H9 (cell line): ENCODE measurements around the gene TCTA. TPM values are rescaled to one million over a fixed set of nuclear protein-coding genes. Genes with fewer than 3 reads are reported as not detected.

Experiments used
- DNase-seq: peaks from one replicate; pipeline ENCODE4 v3.0.0-alpha.2; 2017
- H2AFZ ChIP-seq: one replicate; pipeline ENCODE4 v1.6.1; 2013; ENCODE audit warnings: mild to moderate bottlenecking, low read length, control low read depth, moderate library complexity
- H2AK5ac ChIP-seq: 2 replicates; pipeline ENCODE4 v1.6.1; 2013; ENCODE audit warnings: low read length, control low read depth, mixed read lengths; ENCODE audit not compliant: insufficient read length
- H2BK120ac ChIP-seq: one replicate; pipeline ENCODE4 v1.6.1; 2013; ENCODE audit warnings: low read depth, mild to moderate bottlenecking, low read length, control low read depth, inconsistent platforms; ENCODE audit not compliant: poor library complexity, severe bottlenecking
- H2BK12ac ChIP-seq: 2 replicates; pipeline ENCODE4 v1.6.1; 2013; ENCODE audit warnings: low read length, control low read depth, mixed read lengths, low read depth; ENCODE audit not compliant: insufficient read length
- H2BK15ac ChIP-seq: 2 replicates; pipeline ENCODE4 v1.6.1; 2013; ENCODE audit warnings: low read depth, low read length, control low read depth
- H2BK20ac ChIP-seq: one replicate; pipeline ENCODE4 v1.6.1; 2013; ENCODE audit warnings: low read depth, mild to moderate bottlenecking, low read length, control low read depth, inconsistent platforms; ENCODE audit not compliant: poor library complexity, severe bottlenecking
- H2BK5ac ChIP-seq: 2 replicates; pipeline ENCODE4 v1.6.1; 2013; ENCODE audit warnings: low read length, control low read depth, mixed read lengths; ENCODE audit not compliant: insufficient read length
- H3K14ac ChIP-seq: 2 replicates; pipeline ENCODE4 v1.6.1; 2013; ENCODE audit warnings: low read length, control low read depth; ENCODE audit not compliant: insufficient read depth
- H3K18ac ChIP-seq: 2 replicates; pipeline ENCODE4 v1.6.1; 2013; ENCODE audit warnings: low read depth, mild to moderate bottlenecking, mixed read lengths, low read length, control low read depth; ENCODE audit not compliant: insufficient read length
- H3K23ac ChIP-seq: 2 replicates; pipeline ENCODE4 v1.6.1; 2013; ENCODE audit warnings: low read length, control low read depth, mixed read lengths, low read depth; ENCODE audit not compliant: insufficient read length
- H3K23me2 ChIP-seq: 2 replicates; pipeline ENCODE4 v1.6.1; 2013; ENCODE audit warnings: low read depth, mild to moderate bottlenecking, mixed read lengths, low read length, control low read depth; ENCODE audit not compliant: insufficient read length, poor library complexity, severe bottlenecking
- H3K27ac ChIP-seq: 2 replicates; pipeline ENCODE4 v1.5.1; 2013; ENCODE audit warnings: low read length, control low read depth, mixed read lengths, low read depth; ENCODE audit not compliant: insufficient read length
- H3K27me3 ChIP-seq: 2 replicates; pipeline ENCODE4 v1.6.1; 2013; ENCODE audit warnings: low read length, control low read depth, inconsistent platforms; ENCODE audit not compliant: insufficient read depth
- H3K4ac ChIP-seq: 2 replicates; pipeline ENCODE4 v1.6.1; 2013; ENCODE audit warnings: low read depth, mild to moderate bottlenecking, control low read depth, inconsistent platforms, low read length, moderate library complexity
- H3K4me1 ChIP-seq: 2 replicates; pipeline ENCODE4 v1.6.1; 2013; ENCODE audit warnings: low read length, control low read depth, inconsistent platforms; ENCODE audit not compliant: insufficient read depth
- H3K4me2 ChIP-seq: 2 replicates; pipeline ENCODE4 v1.6.1; 2013; ENCODE audit warnings: low read length, control low read depth, mixed read lengths; ENCODE audit not compliant: insufficient read length, insufficient read depth
- H3K56ac ChIP-seq: 2 replicates; pipeline ENCODE4 v1.6.1; 2013; ENCODE audit warnings: low read depth, mild to moderate bottlenecking, mixed read lengths, low read length, control low read depth; ENCODE audit not compliant: insufficient read length
- H3K79me1 ChIP-seq: 2 replicates; pipeline ENCODE4 v1.6.1; 2013; ENCODE audit warnings: low read depth, mild to moderate bottlenecking, moderate library complexity, low read length, control low read depth, inconsistent platforms; ENCODE audit not compliant: insufficient read depth, poor library complexity, severe bottlenecking
- H3K79me2 ChIP-seq: 2 replicates; pipeline ENCODE4 v1.6.1; 2013; ENCODE audit warnings: low read length, control low read depth, inconsistent platforms; ENCODE audit not compliant: insufficient read depth
- H3K9ac ChIP-seq: 2 replicates; pipeline ENCODE4 v1.6.1; 2013; ENCODE audit warnings: low read length, control low read depth, mixed read lengths; ENCODE audit not compliant: insufficient read length; ENCODE audit errors: extremely low read depth
- H3K9me3 ChIP-seq: one replicate; pipeline ENCODE4 v1.6.1; 2013; ENCODE audit warnings: low read depth, low read length, inconsistent platforms; ENCODE audit not compliant: control insufficient read depth
- H3T11ph ChIP-seq: one replicate; pipeline ENCODE4 v1.6.1; 2013; ENCODE audit warnings: mild to moderate bottlenecking, low read length, control low read depth, inconsistent platforms
- H4K20me1 ChIP-seq: one replicate; pipeline ENCODE4 v1.6.1; 2013; ENCODE audit not compliant: control insufficient read depth, insufficient read length, insufficient read depth
- H4K5ac ChIP-seq: 2 replicates; pipeline ENCODE4 v1.6.1; 2013; ENCODE audit warnings: low read depth, mild to moderate bottlenecking, mixed read lengths, low read length, control low read depth; ENCODE audit not compliant: insufficient read length
- H4K8ac ChIP-seq: replicated peaks from 2 replicates; pipeline ENCODE4 v1.6.1; 2013; ENCODE audit warnings: low read length, control low read depth, mixed read lengths, low read depth; ENCODE audit not compliant: insufficient read length
- H4K91ac ChIP-seq: 2 replicates; pipeline ENCODE4 v1.6.1; 2013; ENCODE audit warnings: low read depth, mild to moderate bottlenecking, moderate library complexity, mixed read lengths, low read length, control low read depth; ENCODE audit not compliant: insufficient read length
- H3K27ac Mint-ChIP-seq, 3 experiments: 2 replicates in 2 of 3; 3 replicates in 1 of 3; pipeline ENCODE4 v1.8.0; 2020 to 2021; ENCODE audit warnings: mixed read lengths in 3 of 3, mild to moderate bottlenecking in 1 of 3, moderate library complexity in 1 of 3
- H3K27me3 Mint-ChIP-seq: 2 replicates; pipeline ENCODE4 v1.8.0; 2021; ENCODE audit warnings: low read depth, mild to moderate bottlenecking, moderate library complexity, mixed read lengths
- H3K36me3 Mint-ChIP-seq, 3 experiments: 2 replicates in 2 of 3; 3 replicates in 1 of 3; pipeline ENCODE4 v1.8.0; 2020 to 2021; ENCODE audit warnings: low read depth in 3 of 3, mixed read lengths in 3 of 3; ENCODE audit not compliant: insufficient read depth in 1 of 3
- H3K4me1 Mint-ChIP-seq, 2 experiments: 2 replicates each; pipeline ENCODE4 v1.8.0; 2020; ENCODE audit warnings: mixed read lengths in 2 of 2
- H3K4me3 Mint-ChIP-seq, 2 experiments: 2 replicates in 1 of 2; 3 replicates in 1 of 2; pipeline ENCODE4 v1.8.0; 2020 to 2021; ENCODE audit warnings: mild to moderate bottlenecking in 2 of 2, mixed read lengths in 2 of 2, moderate library complexity in 1 of 2
- H3K9me3 Mint-ChIP-seq, 2 experiments: 2 replicates in 1 of 2; 3 replicates in 1 of 2; pipeline ENCODE4 v1.8.0; 2020; ENCODE audit warnings: mild to moderate bottlenecking in 2 of 2, mixed read lengths in 2 of 2, moderate library complexity in 1 of 2
- CTCF ChIP-seq: fragments of 200-600 bp; sonication (generic); conservative IDR thresholded peaks from 3 replicates; pipeline ENCODE4 v1.8.0; 2021; ENCODE audit warnings: antibody characterized with exemption, mild to moderate bottlenecking
- WGBS: extraction: QIAGEN DNeasy Blood & Tissue Kit; methylation state at CpG from one replicate; pipeline ENCODE4 v1.1.7; 2013; ENCODE audit warnings: missing lambda C conversion rate, low lambda C conversion rate, mixed read lengths; ENCODE audit not compliant: insufficient read length; ENCODE audit errors: extremely low coverage; 5-methylcytosine and 5-hydroxymethylcytosine counted together
- total RNA-seq: library from RNA; stranded (reverse); gene quantifications from 2 replicates; pipeline ENCODE4 v1.2.1, GENCODE V29; 2021

TCTA gene
- total RNA-seq, 1 experiment from 2014 or later, result 11.2 TPM

GRCh38 chr3:49456466-49456865 lies 44.2 kb downstream of the TCTA start:
- H3K4me1 ChIP-seq, result peaks cover 14% of the 10 kb centered on the region
- no peaks in the 10 kb centered on the region for H3K9me3 Mint-ChIP-seq
- H4K5ac ChIP-seq, result no peak overlapping the region
- no peaks in the 10 kb centered on the region for H3K23me2 ChIP-seq
- no peak overlapping the region for H2BK120ac ChIP-seq
- no peaks in the 10 kb centered on the region for H3K79me1 ChIP-seq
- no peak overlapping the region for H2AK5ac ChIP-seq
- no peaks in the 10 kb centered on the region for H3K27me3 ChIP-seq
- no peak overlapping the region for H2AFZ ChIP-seq
- H3K27ac Mint-ChIP-seq, result no peak overlapping the region; a peak in 1 of 7 replicates
- H3K36me3 Mint-ChIP-seq, result no peaks in the 10 kb centered on the region
- TF ChIP-seq CTCF, result no peak
- H4K91ac ChIP-seq, result no peak overlapping the region
- no peak overlapping the region for H2BK12ac ChIP-seq
- H3K4ac ChIP-seq, result no peak overlapping the region
- H3K79me2 ChIP-seq, result no peaks in the 10 kb centered on the region
- no peak overlapping the region for H3K14ac ChIP-seq
- H3K56ac ChIP-seq, result no peak overlapping the region
- no peak overlapping the region for H3K23ac ChIP-seq
- H3K4me1 Mint-ChIP-seq, result peaks cover 44 to 47% of the 10 kb centered on the region in 2 experiments
- no peak overlapping the region for H3K9ac ChIP-seq
- no peaks in the 10 kb centered on the region for H3K9me3 ChIP-seq
- no peaks in the 10 kb centered on the region for H4K20me1 ChIP-seq
- H3K4me3 Mint-ChIP-seq, result no peak overlapping the region
- H2BK15ac ChIP-seq, result no peak overlapping the region
- no peak overlapping the region for H3K18ac ChIP-seq
- H3T11ph ChIP-seq, result no peak overlapping the region
- H2BK5ac ChIP-seq, result no peak overlapping the region
- no peaks in the 10 kb centered on the region for H3K27me3 Mint-ChIP-seq
- H4K8ac ChIP-seq, result no peak overlapping the region
- no peak for DNase-seq
- no peak overlapping the region for H3K4me2 ChIP-seq
- no peak overlapping the region for H3K27ac ChIP-seq
- no CpG with 5 or more reads among the region's 3 CpGs for WGBS
- H2BK20ac ChIP-seq, result no peak overlapping the region
